OCI-LY1 (cell line): Measurements from ENCODE around the gene KRTCAP2.

Experiments used
- EZH2 ChIP-seq: fragments of 200-600 bp; sonication (generic), shearing (Covaris generic); IDR thresholded peaks from 2 replicates; pipeline ENCODE4 v1.8.0; 2017; ENCODE audit warnings: borderline replicate concordance, mixed run types, mild to moderate bottlenecking, antibody characterized with exemption, low read length, moderate library complexity, mixed read lengths
- TF ChIP-seq, protein P1 (sequence below): fragments of 200-600 bp; sonication (generic), shearing (Covaris generic); IDR thresholded peaks from 2 replicates; pipeline ENCODE4 v1.5.1; 2017; ENCODE audit warnings: mild to moderate bottlenecking, antibody characterized with exemption, low read length, moderate library complexity, mixed read lengths

DNA sequence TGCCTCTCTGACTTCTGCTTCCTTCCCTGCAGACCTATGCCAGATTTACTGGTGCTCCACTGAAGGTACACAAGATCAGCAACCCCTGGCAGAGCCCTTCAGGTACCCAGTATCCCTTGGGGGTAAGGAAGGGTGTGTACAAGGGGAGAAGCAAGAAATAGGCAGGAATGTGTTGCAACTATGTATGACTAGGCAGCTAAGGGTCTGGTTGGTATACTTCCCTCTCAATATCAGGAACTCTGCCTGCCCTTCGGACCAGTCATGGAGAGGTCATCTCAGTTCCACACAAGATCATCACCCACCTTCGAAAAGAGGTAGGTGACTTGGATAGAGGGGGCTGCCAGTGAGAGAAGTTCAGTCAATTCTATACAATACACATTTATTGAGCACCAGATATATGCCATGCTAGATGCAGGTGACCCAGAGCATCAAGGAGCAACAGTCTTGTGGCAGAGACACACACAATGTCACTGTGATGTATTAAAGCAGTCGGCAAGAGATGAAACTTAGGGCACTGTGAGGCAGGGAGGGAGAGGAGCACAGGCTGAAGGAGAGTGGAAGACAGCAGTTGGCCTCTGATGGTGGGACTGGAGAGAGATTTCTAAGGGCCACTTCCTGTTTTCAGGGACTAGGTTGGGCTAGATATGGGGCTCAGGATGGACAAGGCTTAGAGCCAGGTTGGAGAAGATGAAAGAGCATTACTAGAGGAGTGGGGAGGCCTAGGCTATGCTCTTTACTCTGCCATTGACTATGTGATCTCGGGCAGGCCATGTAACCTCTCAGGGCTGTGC is 37.4 kb upstream of the KRTCAP2 start:
- TF ChIP-seq, protein P1, sequence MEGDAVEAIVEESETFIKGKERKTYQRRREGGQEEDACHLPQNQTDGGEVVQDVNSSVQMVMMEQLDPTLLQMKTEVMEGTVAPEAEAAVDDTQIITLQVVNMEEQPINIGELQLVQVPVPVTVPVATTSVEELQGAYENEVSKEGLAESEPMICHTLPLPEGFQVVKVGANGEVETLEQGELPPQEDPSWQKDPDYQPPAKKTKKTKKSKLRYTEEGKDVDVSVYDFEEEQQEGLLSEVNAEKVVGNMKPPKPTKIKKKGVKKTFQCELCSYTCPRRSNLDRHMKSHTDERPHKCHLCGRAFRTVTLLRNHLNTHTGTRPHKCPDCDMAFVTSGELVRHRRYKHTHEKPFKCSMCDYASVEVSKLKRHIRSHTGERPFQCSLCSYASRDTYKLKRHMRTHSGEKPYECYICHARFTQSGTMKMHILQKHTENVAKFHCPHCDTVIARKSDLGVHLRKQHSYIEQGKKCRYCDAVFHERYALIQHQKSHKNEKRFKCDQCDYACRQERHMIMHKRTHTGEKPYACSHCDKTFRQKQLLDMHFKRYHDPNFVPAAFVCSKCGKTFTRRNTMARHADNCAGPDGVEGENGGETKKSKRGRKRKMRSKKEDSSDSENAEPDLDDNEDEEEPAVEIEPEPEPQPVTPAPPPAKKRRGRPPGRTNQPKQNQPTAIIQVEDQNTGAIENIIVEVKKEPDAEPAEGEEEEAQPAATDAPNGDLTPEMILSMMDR, result no peak
- no peak for TF ChIP-seq EZH2
